ENCODE measurements around the gene NISCH.

NISCH gene

GRCh38 chr3:52537726-52538421 lies 82.5 kb downstream of the NISCH start:
- no peak overlapping the region for H2BK120ac ChIP-seq (ENCODE audit: low read depth, low read length)
- H3K9ac ChIP-seq (ENCODE audit: low read depth, low read length, poor library complexity) = peak overlapping the region; percentile 78
- no peak overlapping the region for H3K4ac ChIP-seq (ENCODE audit: low read length)
- H3K9me3 ChIP-seq (replicated peaks in 1 of 2; ENCODE audit: control insufficient read depth in 2 of 2, insufficient read depth in 1 of 2, low read depth in 1 of 2, low read length in 2 of 2) = no peaks in the 10 kb centered on the region
- no peak overlapping the region for H4K91ac ChIP-seq (ENCODE audit: low read depth, low read length, poor library complexity)
- no peak overlapping the region for H3K27ac ChIP-seq (replicated peaks; ENCODE audit: low read length)
- no peaks in the 10 kb centered on the region for H3K27me3 ChIP-seq (ENCODE audit: control insufficient read depth in 3 of 3, insufficient read depth in 3 of 3, low read depth in 1 of 3, low read length in 3 of 3)
- H2BK15ac ChIP-seq (ENCODE audit: low read length) = no peak overlapping the region
- no peak overlapping the region for H3K14ac ChIP-seq (ENCODE audit: low read length)
- DNase-seq (ENCODE audit: low spot score) = no peak
- peaks cover 2 to 37% of the 10 kb centered on the region in 2 donors for H3K36me3 ChIP-seq (replicated peaks in 1 of 2; ENCODE audit: control insufficient read depth in 2 of 2, insufficient read depth in 2 of 2, low read length in 2 of 2)
- H3K4me2 ChIP-seq (ENCODE audit: insufficient read depth, low read length, poor library complexity, severe bottlenecking) = peak overlapping the region; percentile 69
- peak overlapping the region in 1 of 2 donors; percentile 88 for H3K4me3 ChIP-seq (ENCODE audit: low read length in 2 of 2)
- no peak overlapping the region for H2BK5ac ChIP-seq (ENCODE audit: low read length)
- H3K18ac ChIP-seq (ENCODE audit: low read length) = no peak overlapping the region
- H2BK12ac ChIP-seq (ENCODE audit: low read length) = no peak overlapping the region
- no peak overlapping the region for H2AFZ ChIP-seq (ENCODE audit: low read length)
- no peak overlapping the region for H3K23ac ChIP-seq (ENCODE audit: low read depth, low read length, poor library complexity)
- no peak overlapping the region for H2AK5ac ChIP-seq (ENCODE audit: low read depth, low read length)
- peaks cover 15 to 17% of the 10 kb centered on the region in 2 donors for H3K4me1 ChIP-seq (ENCODE audit: control insufficient read depth in 2 of 2, insufficient read depth in 1 of 2, low read depth in 1 of 2, low read length in 2 of 2)
- peaks cover 8% of the 10 kb centered on the region for H3K79me1 ChIP-seq (ENCODE audit: low read depth, low read length)
- no peak overlapping the region for H4K8ac ChIP-seq (ENCODE audit: low read depth, low read length)
- WGBS, 2 donors (ENCODE audit: extremely low coverage in 2 of 2, insufficient read length in 2 of 2, insufficient replicate concordance in 1 of 2) = no CpG with 5 or more reads among the region's 7 CpGs

- no peaks in the 10 kb centered on the region for H3K27me3 ChIP-seq (ENCODE audit: control insufficient read depth in 3 of 3, insufficient read depth in 3 of 3, low read depth in 1 of 3, low read length in 3 of 3)
- no peaks in the 10 kb centered on the region for H3K9me3 ChIP-seq (replicated peaks in 1 of 2; ENCODE audit: control insufficient read depth in 2 of 2, insufficient read depth in 1 of 2, low read depth in 1 of 2, low read length in 2 of 2)
- no CpG with 5 or more reads among the region's 5 CpGs for WGBS, 2 donors (ENCODE audit: extremely low coverage in 2 of 2, insufficient read length in 2 of 2, insufficient replicate concordance in 1 of 2)
- no peak overlapping the region for H3K14ac ChIP-seq (ENCODE audit: low read length)
- no peak overlapping the region for H2AK5ac ChIP-seq (ENCODE audit: low read depth, low read length)
- no peak overlapping the region for H3K23ac ChIP-seq (ENCODE audit: low read depth, low read length, poor library complexity)
- H3K4me2 ChIP-seq (ENCODE audit: insufficient read depth, low read length, poor library complexity, severe bottlenecking) = no peak overlapping the region
- no peak overlapping the region for H2BK120ac ChIP-seq (ENCODE audit: low read depth, low read length)
- no peak overlapping the region for H2BK12ac ChIP-seq (ENCODE audit: low read length)
- peaks cover 2 to 48% of the 10 kb centered on the region in 2 donors for H3K36me3 ChIP-seq (replicated peaks in 1 of 2; ENCODE audit: control insufficient read depth in 2 of 2, insufficient read depth in 2 of 2, low read length in 2 of 2)
- H3K4me3 ChIP-seq (ENCODE audit: low read length in 2 of 2) = no peak overlapping the region
- no peak overlapping the region for H3K27ac ChIP-seq (replicated peaks; ENCODE audit: low read length)
- no peak for DNase-seq (ENCODE audit: low spot score)
- H3K9ac ChIP-seq (ENCODE audit: low read depth, low read length, poor library complexity) = no peak overlapping the region
- no peak overlapping the region for H2AFZ ChIP-seq (ENCODE audit: low read length)
- no peak overlapping the region for H4K91ac ChIP-seq (ENCODE audit: low read depth, low read length, poor library complexity)
- no peak overlapping the region for H3K4ac ChIP-seq (ENCODE audit: low read length)
- H2BK5ac ChIP-seq (ENCODE audit: low read length) = no peak overlapping the region
- H2BK15ac ChIP-seq (ENCODE audit: low read length) = no peak overlapping the region
- H3K4me1 ChIP-seq (ENCODE audit: control insufficient read depth in 2 of 2, insufficient read depth in 1 of 2, low read depth in 1 of 2, low read length in 2 of 2) = peaks cover 15 to 17% of the 10 kb centered on the region in 2 donors
- no peak overlapping the region for H3K18ac ChIP-seq (ENCODE audit: low read length)
- H3K79me1 ChIP-seq (ENCODE audit: low read depth, low read length) = peaks cover 7% of the 10 kb centered on the region
- H4K8ac ChIP-seq (ENCODE audit: low read depth, low read length) = no peak overlapping the region
Observed at GRCh38 chr3:52539010-52539653, 83.7 kb downstream of the NISCH start.

- no peak overlapping the region for H2BK15ac ChIP-seq (ENCODE audit: low read length)
- no peak overlapping the region for H2AFZ ChIP-seq (ENCODE audit: low read length)
- H3K79me1 ChIP-seq (ENCODE audit: low read depth, low read length) = peaks cover 7% of the 10 kb centered on the region
- no CpG with 5 or more reads among the region's 2 CpGs for WGBS, 2 donors (ENCODE audit: extremely low coverage in 2 of 2, insufficient read length in 2 of 2, insufficient replicate concordance in 1 of 2)
- H2BK120ac ChIP-seq (ENCODE audit: low read depth, low read length) = no peak overlapping the region
- H2AK5ac ChIP-seq (ENCODE audit: low read depth, low read length) = no peak overlapping the region
- H3K27me3 ChIP-seq (ENCODE audit: control insufficient read depth in 3 of 3, insufficient read depth in 3 of 3, low read depth in 1 of 3, low read length in 3 of 3) = no peaks in the 10 kb centered on the region
- no peak overlapping the region for H2BK12ac ChIP-seq (ENCODE audit: low read length)
- H3K9ac ChIP-seq (ENCODE audit: low read depth, low read length, poor library complexity) = no peak overlapping the region
- H2BK5ac ChIP-seq (ENCODE audit: low read length) = no peak overlapping the region
- H3K4me2 ChIP-seq (ENCODE audit: insufficient read depth, low read length, poor library complexity, severe bottlenecking) = no peak overlapping the region
- H3K4me1 ChIP-seq (ENCODE audit: control insufficient read depth in 2 of 2, insufficient read depth in 1 of 2, low read depth in 1 of 2, low read length in 2 of 2) = peaks cover 11 to 13% of the 10 kb centered on the region in 2 donors
- no peak overlapping the region for H3K14ac ChIP-seq (ENCODE audit: low read length)
- H4K8ac ChIP-seq (ENCODE audit: low read depth, low read length) = no peak overlapping the region
- no peak overlapping the region for H3K27ac ChIP-seq (replicated peaks; ENCODE audit: low read length)
- H3K36me3 ChIP-seq (replicated peaks in 1 of 2; ENCODE audit: control insufficient read depth in 2 of 2, insufficient read depth in 2 of 2, low read length in 2 of 2) = peaks cover 4 to 68% of the 10 kb centered on the region in 2 donors
- no peak overlapping the region for H3K4me3 ChIP-seq (ENCODE audit: low read length in 2 of 2)
- no peak overlapping the region for H3K23ac ChIP-seq (ENCODE audit: low read depth, low read length, poor library complexity)
- no peak overlapping the region for H3K18ac ChIP-seq (ENCODE audit: low read length)
- DNase-seq (ENCODE audit: low spot score) = no peak
- no peak overlapping the region for H4K91ac ChIP-seq (ENCODE audit: low read depth, low read length, poor library complexity)
- no peak overlapping the region for H3K4ac ChIP-seq (ENCODE audit: low read length)
- H3K9me3 ChIP-seq (replicated peaks in 1 of 2; ENCODE audit: control insufficient read depth in 2 of 2, insufficient read depth in 1 of 2, low read depth in 1 of 2, low read length in 2 of 2) = no peaks in the 10 kb centered on the region
Observed at GRCh38 chr3:52541050-52541449, 85.6 kb downstream of the NISCH start.

All from neuronal stem cell (in vitro differentiated cells).